HEK293T (cell line): ENCODE measurements around the gene SETD3.

Source experiments
- CTCF ChIA-PET: fragments of 350-600 bp; formaldehyde crosslinking; extraction: SDS; loops from one replicate; lab custom pipeline; 2021; ENCODE audit warnings: antibody characterized with exemption, inconsistent platforms; lab: Yijun Ruan, JAX
- POLR2A ChIA-PET: fragments of 350-600 bp; formaldehyde crosslinking; extraction: SDS; loops from one replicate; lab custom pipeline; 2020; ENCODE audit warnings: antibody characterized with exemption, inconsistent platforms; lab: Yijun Ruan, JAX
- DNase-seq: peaks from one replicate; pipeline ENCODE4 v3.0.0; 2012; ENCODE audit warnings: mixed read lengths; ENCODE audit errors: extremely low spot score
- ARNT ChIP-seq: fragments of 450-650 bp; IDR thresholded peaks from 2 replicates; pipeline ENCODE4 v1.6.1; 2017; ENCODE audit warnings: mild to moderate bottlenecking
- BHLHE40 ChIP-seq: fragments of 450-650 bp; IDR thresholded peaks from 2 replicates; pipeline ENCODE4 v1.6.1; 2016; ENCODE audit warnings: mild to moderate bottlenecking, moderate library complexity, borderline replicate concordance
- CTBP1 ChIP-seq: fragments of 450-650 bp; IDR thresholded peaks from 2 replicates; pipeline ENCODE4 v1.6.1; 2016; ENCODE audit warnings: borderline replicate concordance
- ELF4 ChIP-seq: fragments of 450-650 bp; IDR thresholded peaks from 2 replicates; pipeline ENCODE4 v1.6.1; 2017; ENCODE audit warnings: antibody characterized with exemption
- FOXA1 ChIP-seq: fragments of 450-650 bp; IDR thresholded peaks from 2 replicates; pipeline ENCODE4 v1.6.1; 2016; ENCODE audit warnings: mild to moderate bottlenecking
- FOXK2 ChIP-seq: fragments of 450-650 bp; IDR thresholded peaks from 2 replicates; pipeline ENCODE4 v1.6.1; 2016; ENCODE audit warnings: mild to moderate bottlenecking
- FOXM1 ChIP-seq: fragments of 450-650 bp; IDR thresholded peaks from 2 replicates; pipeline ENCODE4 v1.6.1; 2017; ENCODE audit warnings: mild to moderate bottlenecking, borderline replicate concordance
- HDGF ChIP-seq: fragments of 450-650 bp; IDR thresholded peaks from 2 replicates; pipeline ENCODE4 v1.6.1; 2017; ENCODE audit warnings: antibody characterized with exemption, borderline replicate concordance
- L3MBTL2 ChIP-seq: fragments of 450-650 bp; conservative IDR thresholded peaks from 2 replicates; pipeline ENCODE4 v1.6.1; 2016; ENCODE audit warnings: mild to moderate bottlenecking
- LEF1 ChIP-seq: fragments of 450-650 bp; IDR thresholded peaks from 2 replicates; pipeline ENCODE4 v1.6.1; 2017; ENCODE audit warnings: mild to moderate bottlenecking, borderline replicate concordance
- NFRKB ChIP-seq: fragments of 450-650 bp; IDR thresholded peaks from 2 replicates; pipeline ENCODE4 v1.6.1; 2016; ENCODE audit warnings: mild to moderate bottlenecking, moderate library complexity
- PKNOX1 ChIP-seq: fragments of 450-650 bp; IDR thresholded peaks from 2 replicates; pipeline ENCODE4 v1.6.1; 2016
- SUZ12 ChIP-seq: fragments of 450-650 bp; IDR thresholded peaks from 2 replicates; pipeline ENCODE4 v1.6.1; 2016; ENCODE audit warnings: mild to moderate bottlenecking
- TARDBP ChIP-seq: fragments of 450-650 bp; IDR thresholded peaks from 2 replicates; pipeline ENCODE4 v1.6.1; 2016
- ZNF384 ChIP-seq: fragments of 450-650 bp; IDR thresholded peaks from 2 replicates; pipeline ENCODE4 v1.6.1; 2016

Gene SETD3

GRCh38 chr14:99426265-99426664 lies 54.4 kb downstream of the SETD3 start:
- TF ChIP-seq FOXK2 (no peak), SUZ12 (no peak), BHLHE40 (no peak), L3MBTL2 (no peak), FOXM1 (no peak), FOXA1 (no peak)
- ChIA-PET CTCF (interaction anchor here (1.2 to 2.2 kb wide), 2 partner anchors 10 to 33 kb away, joined by 4 to 5 read pairs; no protein-coding TSS in a partner anchor), POLR2A (no interaction called here)
- no peak for DNase-seq

- CTCF ChIA-PET: interaction anchor here (1.4 to 1.7 kb wide), 2 partner anchors 15 to 36 kb away, joined by 4 read pairs; no protein-coding TSS in a partner anchor
- DNase-seq: no peak
- TF ChIP-seq LEF1: no peak
- TF ChIP-seq FOXK2: no peak
- no peak for TF ChIP-seq FOXA1
- no peak for TF ChIP-seq PKNOX1
- POLR2A ChIA-PET: no interaction called here
These were observed 55.4 kb downstream of the SETD3 start for GRCh38 chr14:99425272-99425681.

- CTCF ChIA-PET: interaction anchor here (0.9 to 1.7 kb wide), 3 partner anchors 9 to 36 kb away, joined by 3 to 4 read pairs (median 4); no protein-coding TSS in a partner anchor
- POLR2A ChIA-PET: no interaction called here
These were observed 56.3 kb downstream of the SETD3 start for GRCh38 chr14:99424306-99424877.

GRCh38 chr14:99423434-99423833 lies 57.2 kb downstream of the SETD3 start:
- DNase-seq: no peak
- no peak for TF ChIP-seq L3MBTL2
- 0 out of 2 replicates have a peak, but pooled peaks have one; percentile 48 for TF ChIP-seq ZNF384
- ChIA-PET CTCF (interaction anchor here (0.9 to 1.7 kb wide), 2 partner anchors 8 to 35 kb away, joined by 3 to 4 read pairs; no protein-coding TSS in a partner anchor), POLR2A (no interaction called here)

More at GRCh38 chr14:99424306-99424877, 56.3 kb downstream of the SETD3 start:
- TF ChIP-seq SUZ12 (no peak), NFRKB (no peak), ZNF384 (no peak)
- DNase-seq: no peak

GRCh38 chr14:99422228-99423010 lies 58.2 kb downstream of the SETD3 start:
- CTCF ChIA-PET: interaction anchor here (0.7 to 1.0 kb wide), 2 partner anchors 29 to 103 kb away, joined by 3 read pairs; no protein-coding TSS in a partner anchor
- TF ChIP-seq BHLHE40 (no peak), PKNOX1 (no peak), ZNF384 (no peak), HDGF (no peak)
- DNase-seq: no peak
- POLR2A ChIA-PET: no interaction called here

GRCh38 chr14:99420711-99421110 lies 59.9 kb downstream of the SETD3 start:
- DNase-seq: no peak
- CTCF ChIA-PET: interaction anchor here (1.7 kb wide), 1 partner anchor 27 kb away, joined by 5 read pairs; no protein-coding TSS in a partner anchor
- POLR2A ChIA-PET: no interaction called here

More at GRCh38 chr14:99420711-99421110, 59.9 kb downstream of the SETD3 start:
- TF ChIP-seq FOXM1 (no peak), NFRKB (no peak), BHLHE40 (no peak), L3MBTL2 (no peak), FOXA1 (no peak), LEF1 (no peak), PKNOX1 (no peak), HDGF (no peak), TARDBP (no peak), CTBP1 (no peak), SUZ12 (no peak), ELF4 (no peak), FOXK2 (no peak), ZNF384 (no peak), ARNT (no peak)
